GM18519 (cell line): ENCODE results near the gene RPN2.

Experiments
- ATAC-seq: cut with Tn5 transposase; IDR thresholded peaks from one replicate; pipeline ENCODE4 v1.9.1; 2021; ENCODE audit warnings: mild to moderate bottlenecking, moderate library complexity; ENCODE audit not compliant: unreplicated experiment, low FRiP score

RPN2 gene

GRCh38 chr20:37238935-37239451 is 59.9 kb downstream of the RPN2 start:
- ATAC-seq = no peak

GRCh38 chr20:37240337-37241067 is 61.4 kb downstream of the RPN2 start:
- ATAC-seq = no peak

- ATAC-seq = no peak
Measured at GRCh38 chr20:37242503-37242902, 63.4 kb downstream of the RPN2 start.

- ATAC-seq = no peak
Measured at GRCh38 chr20:37243076-37243936, 64.2 kb downstream of the RPN2 start.

GRCh38 chr20:37243937-37244571 is 64.9 kb downstream of the RPN2 start:
- ATAC-seq = no peak

- ATAC-seq = no peak
Measured at GRCh38 chr20:37244572-37244957, 65.4 kb downstream of the RPN2 start.

GRCh38 chr20:37245216-37246150 is 66.4 kb downstream of the RPN2 start:
- no peak for ATAC-seq

GRCh38 chr20:37246736-37247135 is 67.6 kb downstream of the RPN2 start:
- no peak for ATAC-seq

- no peak for ATAC-seq
Measured at GRCh38 chr20:37247547-37247946, 68.4 kb downstream of the RPN2 start.

- ATAC-seq = no peak
Measured at GRCh38 chr20:37249304-37249703, 70.2 kb downstream of the RPN2 start.

GRCh38 chr20:37251825-37252477 is 72.8 kb downstream of the RPN2 start:
- ATAC-seq = no peak

GRCh38 chr20:37253087-37253486 is 74.0 kb downstream of the RPN2 start:
- ATAC-seq = no peak

GRCh38 chr20:37254114-37254878 is 75.2 kb downstream of the RPN2 start:
- no peak for ATAC-seq

- no peak for ATAC-seq
Measured at GRCh38 chr20:37256286-37256685, 77.2 kb downstream of the RPN2 start.

- no peak for ATAC-seq
Measured at GRCh38 chr20:37257530-37257929, 78.4 kb downstream of the RPN2 start.

- no peak for ATAC-seq
Measured at GRCh38 chr20:37257988-37258387, 78.9 kb downstream of the RPN2 start.

GRCh38 chr20:37259031-37259430 is 79.9 kb downstream of the RPN2 start:
- no peak for ATAC-seq

GRCh38 chr20:37259865-37260264 is 80.7 kb downstream of the RPN2 start:
- no peak for ATAC-seq

GRCh38 chr20:37260923-37261322 is 81.8 kb downstream of the RPN2 start:
- no peak for ATAC-seq
